ENCODE data around the gene HCAR3.
"Not testable (repeated sequence)": the region's sequence is repeated elsewhere in the genome, so short reads cannot be mapped to it uniquely, and the experiment has no call there.

Gene HCAR3

GRCh38 chr12:122701481-122701880, 15.1 kb downstream of the HCAR3 start:
- H3K27me3 Mint-ChIP-seq; H3K27ac Mint-ChIP-seq; H3K4me3 Mint-ChIP-seq; H3K4me1 Mint-ChIP-seq (ENCODE audit: low read depth); H3K9me3 Mint-ChIP-seq (ENCODE audit: low read depth); H3K36me3 Mint-ChIP-seq: not testable (repeated sequence)

GRCh38 chr12:122700038-122700710, 16.4 kb downstream of the HCAR3 start:
- H3K4me1 Mint-ChIP-seq (ENCODE audit: low read depth); H3K27me3 Mint-ChIP-seq; H3K9me3 Mint-ChIP-seq (ENCODE audit: low read depth); H3K36me3 Mint-ChIP-seq; H3K27ac Mint-ChIP-seq; H3K4me3 Mint-ChIP-seq: not testable (repeated sequence)

GRCh38 chr12:122696922-122697321, 19.7 kb downstream of the HCAR3 start:
- H3K27ac Mint-ChIP-seq; H3K27me3 Mint-ChIP-seq; H3K36me3 Mint-ChIP-seq; H3K4me3 Mint-ChIP-seq; H3K9me3 Mint-ChIP-seq (ENCODE audit: low read depth); H3K4me1 Mint-ChIP-seq (ENCODE audit: low read depth): not testable (repeated sequence)

DNA sequence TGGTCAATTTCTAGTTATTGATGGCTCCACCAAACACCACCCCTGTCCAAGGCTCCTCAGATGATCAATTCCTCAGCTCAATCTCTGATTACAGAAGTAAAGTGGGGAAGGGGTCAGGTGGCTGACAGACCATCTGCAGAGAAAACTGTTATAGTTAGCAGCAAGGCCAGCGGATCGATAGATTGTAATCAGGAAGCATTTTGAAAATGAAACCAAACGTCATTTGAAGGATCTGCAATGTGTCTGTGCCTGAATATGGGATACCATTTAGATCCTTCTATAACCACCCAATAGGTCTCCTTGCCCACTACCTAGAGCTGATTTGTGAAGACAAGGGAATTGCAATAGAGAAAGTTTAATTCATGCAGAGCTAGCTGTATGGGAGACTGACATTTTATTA, 25.0 kb downstream of the HCAR3 start:
- Mint-ChIP-seq H3K36me3 (no peaks in the 10 kb centered on the region), H3K4me3 (no peak overlapping the region), H3K27ac (no peak overlapping the region), H3K9me3 (ENCODE audit: low read depth) (no peaks in the 10 kb centered on the region), H3K27me3 (no peaks in the 10 kb centered on the region), H3K4me1 (ENCODE audit: low read depth) (no peaks in the 10 kb centered on the region)

DNA sequence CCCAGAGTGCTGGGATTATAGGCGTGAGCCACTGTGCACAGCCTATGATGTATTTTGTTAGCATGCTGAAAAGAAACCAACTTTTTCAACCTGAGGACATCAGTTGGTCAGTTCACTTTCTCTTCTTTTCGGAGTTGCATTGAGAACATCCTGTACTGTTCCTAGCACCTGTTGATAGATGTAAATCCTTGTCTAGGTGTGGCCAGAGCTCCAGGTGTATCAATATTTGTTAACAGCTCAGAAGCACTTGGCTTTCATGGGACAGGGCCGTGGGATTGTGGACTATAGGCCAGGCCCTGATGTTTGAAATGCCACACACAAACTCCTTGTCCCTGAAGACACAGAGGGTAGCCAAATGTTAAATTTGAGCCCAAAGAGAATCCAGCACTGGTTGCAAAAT, 28.3 kb downstream of the HCAR3 start:
- no peaks in the 10 kb centered on the region for H3K27me3 Mint-ChIP-seq
- H3K4me1 Mint-ChIP-seq (ENCODE audit: low read depth): no peaks in the 10 kb centered on the region
- H3K27ac Mint-ChIP-seq: no peak overlapping the region
- H3K9me3 Mint-ChIP-seq (ENCODE audit: low read depth): no peaks in the 10 kb centered on the region
- no peak overlapping the region for H3K4me3 Mint-ChIP-seq
- no peaks in the 10 kb centered on the region for H3K36me3 Mint-ChIP-seq

DNA sequence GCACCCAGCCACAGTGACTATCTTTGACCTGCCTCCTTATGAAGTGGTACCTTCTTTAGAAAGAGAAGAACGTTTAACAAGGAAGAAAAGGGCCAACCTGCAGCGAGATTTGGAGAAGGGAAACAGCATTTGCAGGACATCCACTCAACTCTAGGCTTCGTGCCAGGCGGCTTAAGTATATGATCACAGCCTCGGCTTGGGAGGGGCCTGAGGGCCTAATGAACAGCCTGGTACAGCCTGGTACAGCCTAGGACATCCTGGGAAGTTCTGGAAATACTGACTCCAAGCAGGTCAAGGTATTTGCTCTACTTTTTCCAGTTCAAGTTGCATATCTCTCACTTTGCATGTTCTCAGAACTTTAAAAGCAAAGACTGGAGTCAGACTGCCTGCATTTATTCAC, 29.5 kb downstream of the HCAR3 start:
- no peaks in the 10 kb centered on the region for H3K27me3 Mint-ChIP-seq
- no peaks in the 10 kb centered on the region for H3K36me3 Mint-ChIP-seq
- no peaks in the 10 kb centered on the region for H3K4me1 Mint-ChIP-seq (ENCODE audit: low read depth)
- no peak overlapping the region for H3K4me3 Mint-ChIP-seq
- no peaks in the 10 kb centered on the region for H3K9me3 Mint-ChIP-seq (ENCODE audit: low read depth)
- H3K27ac Mint-ChIP-seq: no peak overlapping the region

DNA sequence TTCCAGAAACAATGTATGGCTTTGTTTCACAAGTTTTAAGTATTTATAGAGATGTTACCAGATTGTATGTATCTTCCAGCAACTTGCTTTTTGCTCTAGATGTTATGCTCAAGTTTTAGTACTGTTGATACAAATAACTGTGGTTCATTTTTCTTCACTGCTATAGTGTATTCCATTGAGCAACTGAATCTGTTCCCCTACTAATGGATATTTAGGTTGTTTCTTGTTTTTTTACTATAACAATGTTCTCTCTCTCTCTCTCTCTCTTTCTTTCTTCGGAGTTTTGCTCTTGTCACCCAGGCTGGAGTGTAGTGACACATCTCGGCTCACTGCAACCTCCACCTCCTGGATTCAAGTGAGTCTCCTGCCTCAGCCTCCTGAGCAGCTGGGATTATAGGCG, 30.1 kb downstream of the HCAR3 start:
- Mint-ChIP-seq H3K27ac (no peak overlapping the region), H3K4me1 (ENCODE audit: low read depth) (no peaks in the 10 kb centered on the region), H3K4me3 (no peak overlapping the region), H3K9me3 (ENCODE audit: low read depth) (no peaks in the 10 kb centered on the region), H3K27me3 (no peaks in the 10 kb centered on the region), H3K36me3 (no peaks in the 10 kb centered on the region)

DNA sequence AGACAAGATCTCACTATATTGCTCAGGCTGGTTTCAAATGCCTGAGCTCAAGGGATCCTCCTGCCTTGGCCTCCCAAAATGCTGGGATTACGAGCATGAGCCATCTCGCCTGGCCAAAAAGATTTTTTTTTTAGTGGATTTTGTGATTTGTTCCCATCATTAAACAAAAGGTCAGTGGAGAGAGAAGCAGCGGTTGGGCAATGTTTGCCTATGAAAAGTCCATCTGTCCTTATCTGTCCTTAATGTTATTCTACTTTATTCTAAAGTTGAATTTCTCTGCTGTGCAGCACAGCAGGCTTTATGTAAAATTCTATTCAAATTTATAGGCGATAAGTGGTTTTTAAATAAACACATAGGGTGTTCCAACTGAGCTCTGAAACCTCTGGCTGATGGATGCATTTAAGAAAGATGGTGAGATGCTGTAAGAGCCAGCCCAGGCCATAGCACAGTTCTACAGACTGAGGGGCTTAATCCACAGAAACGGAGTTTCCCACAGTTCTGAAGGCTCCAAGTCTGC, 32.3 kb downstream of the HCAR3 start:
- Mint-ChIP-seq H3K9me3 (ENCODE audit: low read depth) (no peaks in the 10 kb centered on the region), H3K4me1 (ENCODE audit: low read depth) (no peaks in the 10 kb centered on the region), H3K36me3 (no peaks in the 10 kb centered on the region), H3K27me3 (no peaks in the 10 kb centered on the region), H3K4me3 (no peak overlapping the region), H3K27ac (no peak overlapping the region)

- H3K36me3 Mint-ChIP-seq: no peaks in the 10 kb centered on the region
- no peaks in the 10 kb centered on the region for H3K9me3 Mint-ChIP-seq (ENCODE audit: low read depth)
- H3K27ac Mint-ChIP-seq: no peak overlapping the region
- H3K4me3 Mint-ChIP-seq: no peak overlapping the region
- peaks cover 5% of the 10 kb centered on the region for H3K27me3 Mint-ChIP-seq
- H3K4me1 Mint-ChIP-seq (ENCODE audit: low read depth): no peaks in the 10 kb centered on the region
These were observed 34.8 kb downstream of the HCAR3 start for GRCh38 chr12:122681814-122682213.

GRCh38 chr12:122680989-122681388, 35.6 kb downstream of the HCAR3 start:
- not testable (repeated sequence) for H3K36me3 Mint-ChIP-seq

GRCh38 chr12:122676781-122677180, 39.8 kb downstream of the HCAR3 start:
- H3K4me1 Mint-ChIP-seq (ENCODE audit: low read depth); H3K27me3 Mint-ChIP-seq; H3K27ac Mint-ChIP-seq; H3K36me3 Mint-ChIP-seq; H3K9me3 Mint-ChIP-seq (ENCODE audit: low read depth); H3K4me3 Mint-ChIP-seq: not testable (repeated sequence)

More at GRCh38 chr12:122680989-122681388, 35.6 kb downstream of the HCAR3 start:
- not testable (repeated sequence) for H3K4me1 Mint-ChIP-seq (ENCODE audit: low read depth); H3K9me3 Mint-ChIP-seq (ENCODE audit: low read depth); H3K4me3 Mint-ChIP-seq; H3K27me3 Mint-ChIP-seq; H3K27ac Mint-ChIP-seq

- not testable (repeated sequence) for H3K36me3 Mint-ChIP-seq; H3K27me3 Mint-ChIP-seq; H3K9me3 Mint-ChIP-seq (ENCODE audit: low read depth); H3K27ac Mint-ChIP-seq; H3K4me1 Mint-ChIP-seq (ENCODE audit: low read depth); H3K4me3 Mint-ChIP-seq
These were observed 40.6 kb downstream of the HCAR3 start for GRCh38 chr12:122676015-122676414.

- Mint-ChIP-seq H3K4me1 (ENCODE audit: low read depth) (no peaks in the 10 kb centered on the region), H3K27me3 (peaks cover 8% of the 10 kb centered on the region), H3K9me3 (ENCODE audit: low read depth) (no peaks in the 10 kb centered on the region), H3K4me3 (no peak overlapping the region), H3K36me3 (no peaks in the 10 kb centered on the region), H3K27ac (no peak overlapping the region)
These were observed 44.1 kb downstream of the HCAR3 start for GRCh38 chr12:122672515-122672914.

DNA sequence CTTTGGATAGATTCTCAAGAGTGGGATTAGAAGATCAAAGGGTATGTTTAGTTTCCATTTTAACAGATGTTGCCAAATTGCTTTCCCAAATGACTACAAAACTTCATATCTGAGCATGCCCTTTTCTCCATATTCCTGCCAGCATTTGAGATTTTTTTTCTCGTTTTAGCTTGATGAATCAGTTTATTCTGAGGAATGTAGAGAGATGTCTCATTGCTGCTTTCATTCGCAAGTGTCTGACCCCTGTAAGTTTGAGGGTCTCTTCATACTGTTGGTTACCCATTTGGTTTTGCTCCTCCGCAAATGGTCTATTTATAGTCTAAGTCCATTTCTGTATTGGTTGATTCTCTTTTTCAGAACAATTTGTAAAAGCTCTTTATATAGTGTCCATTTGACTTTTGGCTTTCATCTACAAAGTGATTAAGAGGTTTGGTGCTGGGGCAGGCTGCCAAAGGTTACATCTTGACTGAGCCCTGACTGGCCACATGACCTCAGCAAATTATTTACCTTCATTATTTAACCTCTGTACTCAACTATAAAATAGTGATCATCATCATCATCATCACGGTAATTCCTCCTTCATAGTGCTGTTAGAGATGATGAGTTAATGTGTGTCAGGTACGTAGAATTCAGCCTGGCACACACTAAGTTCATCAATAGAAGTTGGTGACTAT, 47.1 kb downstream of the HCAR3 start:
- H3K9me3 Mint-ChIP-seq (ENCODE audit: low read depth): no peaks in the 10 kb centered on the region
- peaks cover 5% of the 10 kb centered on the region for H3K27me3 Mint-ChIP-seq
- H3K27ac Mint-ChIP-seq: no peak overlapping the region
- no peak overlapping the region for H3K4me3 Mint-ChIP-seq
- no peaks in the 10 kb centered on the region for H3K36me3 Mint-ChIP-seq
- H3K4me1 Mint-ChIP-seq (ENCODE audit: low read depth): no peaks in the 10 kb centered on the region

DNA sequence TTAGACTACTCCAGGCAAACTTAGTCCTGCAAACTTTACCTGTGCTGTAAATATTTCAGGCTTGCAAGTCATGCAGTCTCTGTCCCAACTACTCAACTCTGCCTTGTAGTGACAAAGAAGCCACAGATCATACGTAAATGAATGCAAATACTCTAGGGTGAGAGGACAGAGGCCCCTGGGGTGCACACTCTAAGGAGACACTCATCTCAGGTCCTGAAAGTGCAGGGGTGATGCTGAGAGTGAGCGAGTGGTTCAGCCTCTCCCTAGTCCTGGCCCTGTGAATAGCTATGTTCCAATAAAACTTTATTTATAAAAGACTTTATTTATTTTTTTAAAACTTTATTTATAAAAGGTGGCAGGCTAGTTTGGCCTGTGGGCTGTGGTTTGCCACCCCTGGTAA, 48.3 kb downstream of the HCAR3 start:
- Mint-ChIP-seq H3K27me3 (peaks cover 2% of the 10 kb centered on the region), H3K9me3 (ENCODE audit: low read depth) (no peaks in the 10 kb centered on the region), H3K4me1 (ENCODE audit: low read depth) (no peaks in the 10 kb centered on the region), H3K36me3 (no peaks in the 10 kb centered on the region), H3K27ac (no peak overlapping the region), H3K4me3 (no peak overlapping the region)

DNA sequence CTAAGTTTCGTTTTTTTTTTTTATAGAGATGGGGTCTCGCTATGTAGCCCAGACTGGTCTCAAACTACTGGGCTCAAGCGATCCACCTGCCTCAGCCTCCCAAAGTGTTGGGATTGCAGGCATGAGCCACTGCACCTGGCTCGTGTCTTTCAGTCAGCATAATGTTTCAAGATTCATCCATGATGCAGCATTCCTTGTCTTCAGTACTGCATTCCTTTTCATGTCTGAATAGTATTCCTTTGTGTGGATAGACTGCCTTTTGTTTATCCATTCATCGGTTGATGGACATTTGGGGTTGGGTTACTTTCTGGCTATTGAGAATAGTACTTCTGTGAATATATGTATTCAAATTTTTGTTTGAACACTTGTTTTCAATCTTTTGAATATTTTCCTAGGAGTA, 50.9 kb downstream of the HCAR3 start:
- Mint-ChIP-seq H3K4me3 (no peak overlapping the region), H3K27me3 (no peaks in the 10 kb centered on the region), H3K9me3 (ENCODE audit: low read depth) (no peaks in the 10 kb centered on the region), H3K4me1 (ENCODE audit: low read depth) (no peaks in the 10 kb centered on the region), H3K27ac (no peak overlapping the region), H3K36me3 (no peaks in the 10 kb centered on the region)

Data from activated naive CD8-positive, alpha-beta T cell (primary cell).